ENCODE data around the gene GABPB2.
A peak's percentile ranks its signal among the peaks of the same experiment; 100 is the strongest.

The GABPB2 gene

DNA sequence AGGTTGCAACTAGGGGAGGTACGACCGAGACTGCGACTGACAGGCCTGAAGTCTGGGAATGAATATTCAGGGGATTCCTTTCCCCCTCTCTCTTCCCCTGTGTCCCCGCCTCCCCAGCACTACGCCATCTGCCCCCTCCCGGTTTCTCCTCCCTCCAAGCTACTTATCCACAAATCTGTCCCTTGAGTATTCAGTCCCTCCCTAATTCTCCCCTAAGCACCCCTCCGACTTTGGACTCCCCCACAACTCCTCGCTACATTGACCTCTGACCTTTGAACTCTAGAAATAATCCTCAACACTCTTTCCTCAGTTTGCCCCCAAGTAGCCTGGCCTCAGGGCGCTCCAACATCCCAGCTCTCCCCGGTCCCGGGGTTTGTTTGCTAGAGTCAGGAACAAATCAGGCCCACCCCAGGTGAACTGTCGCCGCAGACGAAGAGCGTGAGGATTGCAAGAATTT, 94.7 kb downstream of the GABPB2 start:
- no peak for DNase-seq

DNA sequence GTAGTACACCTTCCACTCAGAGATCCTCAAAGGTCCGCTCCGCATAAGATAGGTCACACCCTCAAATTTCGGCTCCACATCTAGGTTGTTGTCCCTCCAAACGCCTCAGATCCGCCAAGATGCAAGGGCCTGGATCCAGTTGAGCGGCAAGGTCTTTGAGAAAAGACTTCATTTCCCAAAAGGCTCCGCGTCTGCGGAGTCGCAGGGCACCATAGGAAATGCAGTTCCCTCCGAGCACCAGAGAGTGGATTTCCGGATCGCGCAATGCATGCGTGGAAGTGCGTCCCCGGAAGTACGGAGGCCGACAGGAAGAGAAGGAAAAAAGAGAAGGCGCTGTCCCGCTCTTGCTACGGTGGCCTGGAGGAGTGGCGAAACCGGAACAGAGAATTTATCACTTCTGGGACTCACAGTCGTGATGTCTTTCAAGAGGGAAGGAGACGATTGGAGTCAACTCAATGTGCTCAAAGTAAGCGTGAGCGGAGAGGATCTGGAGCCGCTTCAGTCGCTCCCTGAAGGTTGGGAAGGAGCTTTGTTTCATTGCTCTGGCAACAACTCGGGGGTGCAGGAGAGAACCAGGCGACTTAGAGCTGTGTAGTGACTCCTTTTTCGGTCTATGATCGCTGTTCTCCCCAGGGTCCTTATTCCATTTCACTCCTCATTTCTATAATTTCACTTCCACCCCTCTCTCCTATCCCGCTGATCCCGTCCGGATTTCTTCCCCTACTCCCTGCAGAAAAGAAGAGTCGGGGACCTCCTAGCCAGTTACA, 95.4 kb downstream of the GABPB2 start, which contains the start of the genes LYSMD1 and SCNM1:
TSS of gene LYSMD1 (minus strand) at position 165 of the 767 bp plus-strand sequence. CDS start 644 bp downstream, outside the sequence.
TSS of gene SCNM1 (plus strand) at position 407 of the 767 bp plus-strand sequence. CDS start at position 416, 9 bp downstream.
- peak; percentile 97 for DNase-seq

DNA sequence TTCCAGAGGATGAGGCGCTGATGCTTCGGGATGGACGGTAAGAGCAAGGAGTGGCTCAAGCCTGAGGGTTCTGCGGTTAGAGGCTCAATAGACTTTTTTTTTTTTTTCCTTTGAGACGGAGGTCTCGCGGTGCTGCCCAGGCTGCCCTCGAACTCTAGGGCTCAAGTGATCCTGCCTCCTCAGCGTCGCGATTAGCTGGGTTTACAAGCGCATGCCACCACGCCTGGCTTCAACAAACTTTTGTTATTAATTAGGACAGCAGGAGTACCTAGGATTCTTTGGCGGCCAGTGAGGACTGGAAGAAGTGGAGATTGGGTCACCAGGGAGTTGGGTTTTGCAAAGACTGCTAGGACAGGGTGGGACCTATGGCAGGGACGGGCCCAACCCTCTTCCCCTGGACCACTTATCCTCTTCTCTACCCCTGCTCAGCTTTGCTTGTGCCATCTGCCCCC, 96.0 kb downstream of the GABPB2 start:
- DNase-seq: no peak

DNA sequence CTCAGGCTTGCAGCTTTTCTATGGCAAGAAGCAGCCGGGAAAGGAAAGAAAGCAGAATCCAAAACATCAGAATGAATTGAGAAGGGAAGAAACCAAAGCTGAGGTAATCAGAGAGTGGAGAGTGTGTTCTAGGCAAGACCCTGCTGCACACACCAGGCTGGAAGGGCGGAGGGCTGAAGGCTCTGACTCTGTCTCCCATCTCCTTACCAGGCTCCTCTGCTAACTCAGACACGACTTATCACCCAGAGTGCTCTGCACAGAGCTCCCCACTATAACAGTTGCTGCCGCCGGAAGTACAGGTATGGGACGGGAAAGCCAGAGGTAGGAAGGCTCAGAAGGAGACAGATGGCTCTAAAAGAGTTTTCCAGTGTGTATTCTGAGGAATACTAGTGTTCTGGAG, 96.6 kb downstream of the GABPB2 start:
- DNase-seq: no peak

DNA sequence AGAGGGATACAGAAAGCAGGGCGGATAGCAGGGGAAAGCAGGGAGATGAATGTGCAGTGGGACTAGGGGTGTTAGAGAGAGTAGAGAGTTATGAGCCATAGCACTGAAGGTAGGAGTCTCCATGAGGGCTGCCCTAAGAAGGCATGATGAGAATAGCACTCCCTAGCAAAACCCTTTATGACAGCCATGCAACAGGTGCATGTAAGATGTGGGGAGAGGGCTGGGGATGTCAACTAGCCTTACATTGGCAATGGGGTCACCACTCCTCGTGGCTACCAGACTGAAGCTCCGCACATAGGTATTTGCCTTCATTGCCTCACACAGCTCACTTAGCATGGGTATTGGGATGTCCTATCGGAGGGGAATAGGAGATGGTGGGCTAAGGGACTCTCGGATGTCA, 100.6 kb downstream of the GABPB2 start:
- no peak for DNase-seq
